Measurements from ENCODE around the gene SPTBN4.
A peak's percentile ranks its signal among the peaks of the same experiment; 100 is the strongest.
"Not testable (repeated sequence)": the region's sequence is repeated elsewhere in the genome, so short reads cannot be mapped to it uniquely, and the experiment has no call there.

SPTBN4 gene

GRCh38 chr19:40528078-40528477, 61.3 kb downstream of the SPTBN4 start:
- no peak for DNase-seq (ENCODE audit: low read depth in 2 of 3, low spot score in 2 of 3)

DNA sequence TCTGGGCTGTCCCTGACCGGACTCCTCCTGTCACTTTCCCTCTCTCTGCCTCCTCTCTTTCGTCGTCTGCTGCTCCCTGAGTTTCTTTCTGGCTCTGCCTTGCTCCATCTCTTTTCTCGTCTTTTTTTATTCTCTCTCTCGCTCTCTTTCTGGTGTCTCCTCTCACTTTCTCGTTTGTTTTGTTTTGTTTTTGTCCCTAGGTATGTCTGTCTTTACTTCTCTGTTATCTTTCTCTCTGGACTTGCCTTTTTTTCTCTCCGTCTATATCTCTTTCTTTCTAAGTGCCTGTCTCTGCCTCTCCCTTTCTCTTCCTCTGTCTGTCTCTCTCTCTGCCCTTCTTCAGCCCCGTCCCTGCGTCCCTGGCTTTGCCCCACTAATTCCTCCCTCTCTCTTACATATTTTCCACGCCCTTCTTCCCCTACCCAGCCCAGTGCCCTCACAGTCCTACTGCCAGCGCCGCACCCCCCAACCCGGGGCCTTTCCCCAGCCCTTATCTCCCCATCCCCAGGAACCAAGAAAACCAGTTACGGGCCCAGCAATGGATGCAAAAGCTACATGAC, 61.8 kb downstream of the SPTBN4 start:
- DNase-seq (ENCODE audit: low read depth in 2 of 3, low spot score in 2 of 3) = no peak

GRCh38 chr19:40529093-40529954, 62.5 kb downstream of the SPTBN4 start:
- DNase-seq (ENCODE audit: low read depth in 2 of 3, low spot score in 2 of 3) = peak; percentile 80 to 94 (median 88)

- no peak for DNase-seq (ENCODE audit: low read depth in 2 of 3, low spot score in 2 of 3)
Measured at GRCh38 chr19:40530091-40530901, 63.5 kb downstream of the SPTBN4 start.

DNA sequence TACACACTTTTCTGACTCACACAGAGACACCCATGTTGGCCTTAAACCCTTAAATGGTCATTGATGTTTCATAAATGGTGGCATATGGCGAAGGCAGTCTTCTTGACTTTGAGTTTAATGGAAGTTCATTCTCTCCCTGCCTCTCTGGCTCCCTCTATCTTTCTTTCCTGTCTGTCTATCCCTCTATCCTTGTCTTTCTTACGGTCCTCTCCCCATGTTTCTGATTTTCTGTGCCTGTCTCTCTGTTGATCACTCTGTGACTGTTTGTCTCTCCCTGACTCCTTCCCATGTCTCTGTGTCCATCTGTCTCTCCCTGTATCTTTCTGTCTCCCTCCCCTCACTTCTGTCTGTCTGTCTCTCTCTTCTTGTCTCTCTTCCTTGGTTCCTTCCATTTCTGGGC, 66.7 kb downstream of the SPTBN4 start:
- DNase-seq (ENCODE audit: low read depth in 2 of 3, low spot score in 2 of 3) = no peak

GRCh38 chr19:40534148-40534547, 67.3 kb downstream of the SPTBN4 start:
- no peak for DNase-seq (ENCODE audit: low read depth in 2 of 3, low spot score in 2 of 3)

DNA sequence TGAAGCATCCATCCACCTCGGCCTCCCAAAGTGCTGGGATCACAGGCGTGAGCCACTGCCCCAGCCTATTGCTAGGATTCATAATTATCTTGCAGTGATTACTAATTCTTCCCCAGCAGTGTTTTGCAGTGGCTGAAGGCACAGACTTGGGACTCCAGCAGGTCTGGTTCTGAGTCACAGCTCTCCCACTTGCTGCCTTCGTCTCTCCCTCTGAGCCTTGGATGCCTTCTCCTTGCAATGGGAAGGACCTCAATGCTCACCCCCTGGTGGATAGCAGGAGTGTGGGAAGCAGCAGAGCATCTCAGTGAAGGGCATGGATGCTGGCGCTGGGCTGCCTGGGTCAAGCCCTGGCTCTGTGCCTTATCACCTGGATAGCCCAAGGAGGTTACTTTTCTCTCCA, 72.3 kb downstream of the SPTBN4 start:
- no peak for DNase-seq (ENCODE audit: low read depth in 2 of 3, low spot score in 2 of 3)

GRCh38 chr19:40542202-40542859, 75.5 kb downstream of the SPTBN4 start:
- DNase-seq (ENCODE audit: low read depth in 2 of 3, low spot score in 2 of 3) = no peak

- no peak for DNase-seq (ENCODE audit: low read depth in 2 of 3, low spot score in 2 of 3)
Measured at GRCh38 chr19:40543029-40543597, 76.3 kb downstream of the SPTBN4 start.

GRCh38 chr19:40546153-40546841, 79.5 kb downstream of the SPTBN4 start:
- not testable (repeated sequence) for DNase-seq (ENCODE audit: low read depth in 2 of 3, low spot score in 2 of 3)

- DNase-seq (ENCODE audit: low read depth in 2 of 3, low spot score in 2 of 3) = not testable (repeated sequence)
Measured at GRCh38 chr19:40547190-40547589, 80.4 kb downstream of the SPTBN4 start.

- DNase-seq (ENCODE audit: low read depth in 2 of 3, low spot score in 2 of 3) = no peak
Measured at GRCh38 chr19:40547836-40548235, 81.0 kb downstream of the SPTBN4 start.

DNA sequence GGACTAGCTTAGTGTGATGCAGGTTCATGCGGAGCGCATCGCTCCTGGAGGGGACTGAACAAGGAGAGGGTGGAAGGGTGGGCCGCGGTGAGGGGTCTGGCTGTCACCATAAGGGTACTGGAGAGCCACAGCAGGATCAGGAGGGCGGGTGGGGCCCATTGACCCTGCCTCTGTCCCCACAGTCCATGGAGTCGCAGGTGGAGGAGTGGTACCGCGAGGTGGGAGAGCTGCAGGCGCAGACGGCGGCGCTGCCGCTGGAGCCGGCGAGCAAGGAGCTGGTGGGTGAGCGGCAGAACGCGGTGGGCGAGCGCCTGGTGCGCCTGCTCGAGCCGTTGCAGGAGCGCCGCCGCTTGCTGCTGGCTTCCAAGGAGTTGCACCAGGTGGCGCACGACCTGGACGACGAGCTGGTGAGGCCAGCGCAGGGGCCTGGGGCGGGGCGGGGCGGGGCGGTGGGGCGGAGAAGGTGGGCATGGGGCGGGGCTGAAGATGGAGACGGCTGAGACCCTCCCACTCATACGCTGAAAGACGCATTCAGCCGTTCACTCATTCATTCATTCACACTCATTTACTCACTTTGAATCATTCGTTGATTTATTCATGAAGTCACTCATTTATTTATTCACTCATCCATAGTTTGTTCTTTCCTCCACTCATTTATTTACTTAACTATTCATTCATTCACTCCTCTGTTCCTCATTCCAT, 82.4 kb downstream of the SPTBN4 start:
- DNase-seq (ENCODE audit: low read depth in 2 of 3, low spot score in 2 of 3) = peak in 2 of 3 experiments; percentile 40 to 49

DNA sequence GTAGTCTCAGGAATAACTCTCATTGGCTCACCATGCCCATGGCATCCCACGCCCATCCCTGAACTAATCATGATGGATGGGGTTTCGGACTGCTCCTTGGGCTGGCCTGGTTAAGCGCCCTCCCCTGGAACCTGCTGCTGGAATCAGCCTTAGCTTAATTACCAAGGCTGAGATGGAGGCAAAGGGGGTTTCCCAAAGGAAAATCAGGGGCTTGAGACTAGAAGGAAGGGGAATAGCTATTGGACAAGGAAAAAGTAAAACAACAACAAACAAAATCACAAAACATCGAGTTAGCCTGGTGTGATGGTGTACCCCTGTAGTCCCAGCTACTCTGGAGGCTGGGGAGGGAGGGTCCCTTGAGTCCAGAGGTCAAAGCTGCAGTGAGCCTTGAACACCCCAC, 84.2 kb downstream of the SPTBN4 start:
- DNase-seq (ENCODE audit: low read depth in 2 of 3, low spot score in 2 of 3) = no peak

- DNase-seq (ENCODE audit: low read depth in 2 of 3, low spot score in 2 of 3) = no peak
Measured at GRCh38 chr19:40552848-40553247, 86.0 kb downstream of the SPTBN4 start.

GRCh38 chr19:40553885-40554857, 87.4 kb downstream of the SPTBN4 start:
- no peak for DNase-seq (ENCODE audit: low read depth in 2 of 3, low spot score in 2 of 3)

DNA sequence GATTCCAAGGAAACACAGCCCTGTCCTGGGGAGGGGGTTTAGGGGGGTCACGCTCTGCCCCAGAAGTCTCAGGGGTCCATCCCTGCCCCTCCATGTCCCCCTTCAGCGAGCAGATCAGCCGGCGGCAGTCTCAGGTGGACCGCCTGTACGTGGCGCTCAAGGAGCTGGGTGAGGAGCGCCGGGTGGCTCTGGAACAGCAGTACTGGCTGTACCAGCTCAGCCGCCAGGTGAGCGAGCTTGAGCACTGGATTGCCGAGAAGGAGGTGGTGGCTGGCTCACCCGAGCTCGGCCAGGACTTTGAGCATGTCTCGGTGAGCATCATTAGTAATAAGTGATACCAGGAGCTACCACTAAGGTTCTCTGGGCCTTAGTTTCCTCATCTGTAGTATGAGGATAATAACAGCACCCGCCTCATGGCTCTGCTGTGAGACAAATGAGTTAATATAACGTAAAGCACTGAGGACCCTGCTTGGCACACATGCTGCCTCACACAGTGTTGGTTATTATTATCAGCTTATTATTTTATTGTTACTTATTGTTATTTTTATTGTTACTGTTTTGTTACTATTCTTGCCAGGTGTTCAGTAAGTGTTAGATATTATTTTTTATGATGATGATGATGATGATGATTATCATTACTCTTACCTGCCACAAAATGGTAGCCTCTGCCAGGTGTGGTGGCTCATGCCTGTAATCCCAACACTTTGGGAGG, 89.3 kb downstream of the SPTBN4 start:
- no peak for DNase-seq (ENCODE audit: low read depth in 2 of 3, low spot score in 2 of 3)

DNA sequence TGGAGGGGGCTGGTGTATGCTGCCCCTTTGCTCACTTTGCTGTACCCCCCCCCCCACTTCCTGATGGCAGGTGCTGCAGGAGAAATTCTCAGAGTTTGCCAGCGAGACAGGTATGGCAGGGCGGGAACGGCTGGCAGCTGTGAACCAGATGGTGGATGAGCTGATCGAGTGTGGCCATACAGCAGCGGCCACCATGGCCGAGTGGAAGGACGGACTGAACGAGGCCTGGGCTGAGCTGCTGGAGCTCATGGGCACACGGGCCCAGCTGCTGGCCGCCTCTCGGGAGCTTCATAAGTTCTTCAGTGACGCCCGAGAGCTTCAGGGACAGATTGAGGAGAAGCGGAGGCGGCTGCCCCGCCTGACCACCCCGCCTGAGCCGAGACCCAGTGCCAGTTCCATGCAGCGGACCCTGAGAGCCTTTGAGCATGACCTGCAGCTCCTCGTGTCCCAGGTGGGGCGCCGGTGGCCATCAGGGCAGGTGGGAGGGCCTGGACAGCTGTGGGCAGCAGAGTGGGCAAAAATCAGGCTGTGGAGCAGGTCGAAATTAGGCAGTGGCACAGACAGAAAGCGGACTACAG, 90.2 kb downstream of the SPTBN4 start:
- no peak for DNase-seq (ENCODE audit: low read depth in 2 of 3, low spot score in 2 of 3)

Measured in activated CD8-positive, alpha-beta memory T cell treated with anti-CD3 and anti-CD28 coated beads for 48 hours (primary cell).